ENCODE results near the gene GBE1.

The GBE1 gene

GRCh38 chr3:81674690-81675089 is 86.8 kb downstream of the GBE1 start:
- no peak for DNase-seq (ENCODE audit: extremely low read depth, low read depth)
- no peak for TF ChIP-seq CTCF (IDR thresholded peaks at IDR 0.05; ENCODE audit: low read depth, low read length)

- TF ChIP-seq CTCF (IDR thresholded peaks at IDR 0.05; ENCODE audit: low read depth, low read length): no peak
Measured at GRCh38 chr3:81668283-81668682, 93.2 kb downstream of the GBE1 start.

GRCh38 chr3:81666502-81667121 is 94.8 kb downstream of the GBE1 start:
- peak; percentile 10 for DNase-seq (ENCODE audit: extremely low read depth, low read depth)
- peak; percentile 86 for TF ChIP-seq CTCF (IDR thresholded peaks at IDR 0.05; ENCODE audit: low read depth, low read length)

More at GRCh38 chr3:81668283-81668682, 93.2 kb downstream of the GBE1 start:
- DNase-seq (ENCODE audit: extremely low read depth, low read depth): no peak

GRCh38 chr3:81663114-81663513 is 98.3 kb downstream of the GBE1 start:
- no peak for TF ChIP-seq CTCF (IDR thresholded peaks at IDR 0.05; ENCODE audit: low read depth, low read length)

GRCh38 chr3:81660036-81660435 is 101.4 kb downstream of the GBE1 start:
- no peak for DNase-seq (ENCODE audit: extremely low read depth, low read depth)
- TF ChIP-seq CTCF (IDR thresholded peaks at IDR 0.05; ENCODE audit: low read depth, low read length): no peak

More at GRCh38 chr3:81663114-81663513, 98.3 kb downstream of the GBE1 start:
- DNase-seq (ENCODE audit: extremely low read depth, low read depth): no peak

GRCh38 chr3:81658322-81658997 is 103.0 kb downstream of the GBE1 start:
- no peak for TF ChIP-seq CTCF (IDR thresholded peaks at IDR 0.05; ENCODE audit: low read depth, low read length)
- DNase-seq (ENCODE audit: extremely low read depth, low read depth): no peak

GRCh38 chr3:81651139-81651538 is 110.3 kb downstream of the GBE1 start:
- no peak for DNase-seq (ENCODE audit: extremely low read depth, low read depth)

More at GRCh38 chr3:81651139-81651538, 110.3 kb downstream of the GBE1 start:
- no peak for TF ChIP-seq CTCF (IDR thresholded peaks at IDR 0.05; ENCODE audit: low read depth, low read length)
